Activated CD4-positive, alpha-beta T cell treated with anti-CD3 and anti-CD28 coated beads for 48 hours (primary cell): ENCODE results near the gene LPAR5.
"Not testable (repeated sequence)": the region's sequence is repeated elsewhere in the genome, so short reads cannot be mapped to it uniquely, and the experiment has no call there.

Experiments
- DNase-seq: peaks from one replicate; pipeline ENCODE4 v3.0.0-alpha.2; 2020

The LPAR5 gene

GRCh38 chr12:6605421-6606330 is 30.1 kb downstream of the LPAR5 start:
- DNase-seq, result peak; percentile 63

- no peak for DNase-seq
Observed at GRCh38 chr12:6604259-6605029, 31.3 kb downstream of the LPAR5 start.

GRCh38 chr12:6603095-6603567 is 32.6 kb downstream of the LPAR5 start:
- DNase-seq, result peak; percentile 29

- DNase-seq, result no peak
Observed at GRCh38 chr12:6602526-6602925, 33.2 kb downstream of the LPAR5 start.

- DNase-seq, result not testable (repeated sequence)
Observed at GRCh38 chr12:6595673-6596072, 40.1 kb downstream of the LPAR5 start.

- no peak for DNase-seq
Observed at GRCh38 chr12:6592087-6592486, 43.7 kb downstream of the LPAR5 start.

GRCh38 chr12:6586569-6586968 is 49.2 kb downstream of the LPAR5 start:
- not testable (repeated sequence) for DNase-seq

GRCh38 chr12:6584293-6584692 is 51.5 kb downstream of the LPAR5 start:
- no peak for DNase-seq

- no peak for DNase-seq
Observed at GRCh38 chr12:6582959-6583358, 52.8 kb downstream of the LPAR5 start.

GRCh38 chr12:6582196-6582595 is 53.6 kb downstream of the LPAR5 start:
- DNase-seq, result no peak

GRCh38 chr12:6575648-6576047 is 60.1 kb downstream of the LPAR5 start:
- no peak for DNase-seq

GRCh38 chr12:6574576-6575295 is 61.0 kb downstream of the LPAR5 start:
- DNase-seq, result peak; percentile 56

GRCh38 chr12:6573001-6573400 is 62.8 kb downstream of the LPAR5 start:
- DNase-seq, result no peak

GRCh38 chr12:6570264-6570887 is 65.4 kb downstream of the LPAR5 start:
- DNase-seq, result peak; percentile 71

GRCh38 chr12:6569786-6570185 is 66.0 kb downstream of the LPAR5 start:
- no peak for DNase-seq

- DNase-seq, result no peak
Observed at GRCh38 chr12:6569312-6569711, 66.4 kb downstream of the LPAR5 start.
